Left colon (tissue), 2 donors: Measurements from ENCODE around the gene PROM1. TPM values are rescaled to one million over a fixed set of nuclear protein-coding genes. Genes with fewer than 3 reads are reported as not detected.

Experiments
- ATAC-seq: fragments of 200-7000 bp; cut with Tn5 transposase; one replicate; pipeline ENCODE4 v1.9.1; 2020; ENCODE audit warnings: mild to moderate bottlenecking, moderate library complexity
- DNase-seq, 2 donors: peaks; one replicate each; pipeline ENCODE4 v3.0.0-alpha.2; 2020
- intact Hi-C, 2 donors: fragments of 100-400 bp; cut with DNase I in 1 of 2; cut with micrococcal nuclease in 1 of 2; formaldehyde crosslinking; loops; one replicate each; pipeline versions ENCODE4 v1.11.2 to v1.14.0; 2022; cut with DNase I, micrococcal nuclease
- total RNA-seq, 2 donors: library from RNA; stranded (reverse); fragmentation: NEBNext Ultra II Directional; extraction: Animal tissue kit (Norgen Biotek cat#: 25700); gene quantifications; one replicate each; pipeline ENCODE4 v1.2.1, GENCODE V29; 2021
- donor health status: DM: no; HTN: no; CAD: no.
- donor health status: DM: yes; HTN: yes; CAD: no.

Gene PROM1
- total RNA-seq, 2 donors from 2014 or later: 84.1 to 121 TPM

DNA sequence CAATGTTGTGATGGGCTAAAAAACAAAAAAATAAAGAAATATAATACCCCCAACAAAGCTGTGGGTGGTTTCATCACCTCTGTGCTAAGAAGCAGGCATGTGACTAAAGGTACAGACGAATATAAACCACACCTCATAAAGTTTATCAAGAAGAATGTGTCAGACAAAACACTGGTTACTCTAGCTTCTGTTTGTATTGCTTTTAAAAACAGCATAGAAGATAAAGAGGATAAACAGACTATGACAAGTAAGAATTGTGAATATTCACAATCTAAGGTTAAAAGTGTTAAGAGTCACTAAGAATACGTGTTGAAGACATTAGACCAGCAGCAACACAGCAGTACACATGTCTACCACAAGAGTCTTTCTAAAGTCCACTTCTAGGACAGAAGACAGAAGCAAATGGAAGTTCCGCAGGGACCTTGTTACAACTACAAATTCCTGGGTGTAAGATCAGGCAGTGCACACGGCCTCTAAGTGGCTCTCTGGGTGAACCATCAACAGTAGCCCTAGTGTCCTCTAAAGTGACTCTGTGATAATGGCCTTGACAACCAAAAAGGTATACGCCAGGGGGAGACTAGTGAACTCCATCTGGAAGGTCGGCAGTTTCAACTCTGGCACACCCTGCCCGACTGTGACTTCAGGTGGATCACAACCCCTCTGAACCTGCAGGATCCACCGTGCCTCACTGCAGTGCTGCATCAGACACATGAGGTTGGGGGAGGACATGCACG is 112.6 kb downstream of the PROM1 start:
- ATAC-seq (no peak), DNase-seq (no peak)
- intact Hi-C loops: no loop called here

DNA sequence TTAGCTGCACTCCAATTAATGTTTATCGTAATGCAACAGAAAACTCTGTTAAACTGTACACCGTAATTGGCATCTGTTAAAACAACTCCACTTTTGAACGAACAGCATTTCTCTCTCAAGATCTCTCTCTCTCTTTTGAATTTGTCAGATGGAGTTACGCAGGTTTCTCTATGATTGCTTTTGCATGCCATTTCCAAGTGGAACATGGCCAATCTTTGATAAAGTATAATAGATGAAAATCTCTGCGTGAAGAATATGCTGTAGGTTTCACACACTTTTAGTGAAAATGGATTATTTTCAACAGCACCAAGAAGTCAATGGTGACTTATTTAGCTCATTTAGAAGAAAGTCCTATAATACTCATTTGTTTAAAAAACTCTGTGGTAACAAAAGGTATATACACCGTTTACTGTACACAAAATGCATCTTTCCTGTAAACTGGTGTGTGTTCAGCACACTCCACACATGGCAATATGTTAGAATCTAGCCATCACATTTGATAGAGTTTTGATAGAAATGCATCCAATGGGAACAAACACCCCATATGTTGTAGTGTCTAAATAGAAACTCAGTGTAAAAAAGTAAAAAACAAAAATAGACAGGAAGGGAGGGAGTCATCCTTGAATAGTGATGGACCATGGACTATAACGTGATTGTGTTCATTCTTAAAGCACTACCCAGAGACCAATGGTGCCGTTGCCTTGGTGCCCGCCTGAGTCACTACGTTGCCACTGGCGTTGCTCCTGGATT is 115.1 kb downstream of the PROM1 start:
- intact Hi-C loops: loop anchor here in 1 of 2 donors (10.0 kb wide), 1 partner anchor 164 kb away; no protein-coding TSS in a partner anchor
- no peak for DNase-seq
- no peak for ATAC-seq

DNA sequence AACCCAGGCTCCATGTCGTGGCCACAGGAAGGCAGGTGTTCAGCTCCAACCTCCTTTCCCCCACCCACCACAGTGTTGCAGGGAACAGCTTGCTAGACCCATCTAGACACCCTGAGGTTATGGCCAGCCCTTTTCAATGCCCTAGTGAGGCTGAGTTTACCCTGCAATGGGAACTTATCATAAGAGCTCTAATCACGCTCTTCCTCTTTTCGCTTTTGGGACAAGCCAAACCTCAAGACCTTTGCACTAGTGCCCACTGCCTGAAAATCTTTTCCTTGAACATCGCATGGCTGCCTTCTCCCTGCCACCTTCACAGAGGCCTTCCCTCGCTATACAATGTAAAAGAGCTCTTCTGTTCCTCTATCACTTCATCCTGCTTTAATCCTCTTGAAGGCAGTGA is 118.5 kb downstream of the PROM1 start:
- intact Hi-C loops: loop anchor here in 1 of 2 donors (10.0 kb wide), 1 partner anchor 161 kb away; no protein-coding TSS in a partner anchor
- DNase-seq: no peak
- ATAC-seq: no peak

DNA sequence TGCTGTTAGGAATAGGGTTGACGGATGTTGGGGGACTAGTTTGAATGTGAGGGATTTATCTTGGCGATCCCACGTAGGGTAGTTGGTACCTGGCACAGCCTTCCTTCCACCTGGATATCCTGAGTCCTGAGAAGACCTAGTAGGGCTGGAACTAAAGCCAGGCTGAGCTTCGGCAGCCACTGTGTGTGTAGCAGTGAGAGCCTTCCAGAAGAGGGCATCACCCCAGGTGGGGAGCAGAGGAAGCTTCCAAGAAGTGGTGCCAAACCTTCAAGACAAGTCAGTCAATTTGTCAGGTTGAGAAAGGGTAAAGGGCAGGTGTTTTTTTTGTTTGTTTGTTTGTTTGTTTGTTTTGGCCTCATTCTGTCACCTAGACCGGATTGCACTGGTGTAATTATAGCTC is 119.7 kb downstream of the PROM1 start:
- intact Hi-C loops: loop anchor here in 1 of 2 donors (10.0 kb wide), 1 partner anchor 159 kb away; no protein-coding TSS in a partner anchor
- ATAC-seq (peak; percentile 38), DNase-seq (no peak)

DNA sequence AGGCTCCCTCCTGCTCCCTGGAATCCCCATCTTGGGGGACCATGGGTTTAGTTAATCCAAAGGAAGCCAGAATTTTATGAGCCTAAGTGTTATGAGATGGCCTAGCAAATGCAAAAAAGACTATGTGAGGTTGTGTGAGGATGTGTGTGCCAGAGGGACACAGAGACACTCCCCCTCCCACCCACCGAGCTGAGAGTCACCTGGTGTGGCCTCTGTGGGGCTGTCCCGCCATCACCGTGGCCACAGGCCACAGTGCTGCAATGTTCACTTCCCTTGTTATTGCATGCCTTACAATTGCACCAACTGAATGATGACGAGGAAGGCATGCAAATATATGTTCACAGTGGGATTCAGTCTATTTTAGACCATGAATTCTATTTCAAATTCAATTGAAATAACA is 120.2 kb downstream of the PROM1 start:
- peak; percentile 50 for ATAC-seq
- intact Hi-C loops: loop anchor here in 1 of 2 donors (10.0 kb wide), 1 partner anchor 159 kb away; no protein-coding TSS in a partner anchor
- no peak for DNase-seq

DNA sequence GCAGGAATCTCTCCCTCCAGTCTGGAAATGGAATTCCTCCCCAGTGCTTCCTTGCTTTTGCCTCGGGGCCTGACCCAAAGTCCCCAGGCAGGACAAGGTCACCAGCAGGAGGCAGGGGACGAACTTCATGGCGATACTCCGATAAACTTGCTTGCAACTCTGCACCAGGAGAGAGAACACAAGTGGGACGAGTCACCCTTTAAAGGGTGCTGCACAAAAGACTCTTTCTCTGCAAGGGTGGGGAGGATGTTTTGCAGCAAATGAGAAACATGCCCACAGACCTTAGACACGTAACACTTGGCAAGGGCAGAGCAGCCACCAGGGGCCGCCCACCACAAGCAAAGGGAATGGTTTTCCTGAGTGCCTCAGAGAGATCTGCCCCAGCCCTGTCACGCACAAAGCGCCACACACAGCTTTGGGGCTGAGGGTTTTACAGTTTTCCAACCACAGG is 120.8 kb downstream of the PROM1 start, which contains the start of gene FGFBP2:
TSS of gene FGFBP2 (minus strand) at position 175 of the 451 bp plus-strand sequence. CDS start at position 129, 46 bp downstream.
- peak; percentile 93 for ATAC-seq
- intact Hi-C loops: loop anchor here in 1 of 2 donors (10.0 kb wide), 1 partner anchor 158 kb away; no protein-coding TSS in a partner anchor
- peak; percentile 49 to 79 for DNase-seq

DNA sequence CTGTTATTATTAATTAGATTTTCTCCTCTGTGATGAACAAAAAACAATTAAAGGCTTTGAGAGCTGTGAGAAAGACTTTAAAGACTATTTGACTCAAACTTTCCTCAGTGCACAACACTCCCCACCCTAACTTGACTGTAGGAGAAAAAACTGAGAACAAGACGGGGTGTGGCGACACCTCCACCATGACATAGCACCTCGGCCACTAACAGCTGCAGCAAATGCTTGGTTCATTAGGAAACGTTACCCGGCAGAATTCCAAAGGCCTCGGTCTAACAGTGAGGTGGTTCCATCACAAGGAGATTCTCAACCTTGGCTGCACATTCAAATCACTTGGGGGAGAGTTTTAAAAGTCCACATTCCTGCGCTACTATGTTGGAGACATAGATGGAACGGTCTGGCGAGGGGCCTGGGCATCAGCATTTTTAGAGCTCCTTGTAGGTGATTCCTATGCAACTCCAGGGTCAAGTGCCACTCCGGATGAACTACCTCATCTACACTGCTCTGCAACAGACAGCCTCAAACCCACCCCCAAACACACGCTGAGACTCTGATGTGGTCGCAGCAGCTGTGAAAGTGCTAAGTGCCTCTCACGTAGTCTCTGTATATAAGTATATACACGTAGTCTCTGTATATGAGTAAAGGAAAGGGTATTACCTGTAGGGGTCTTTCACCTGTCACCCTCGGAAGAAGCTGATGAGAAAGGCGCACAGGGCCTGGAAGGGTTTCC is 121.9 kb downstream of the PROM1 start:
- ATAC-seq (no peak), DNase-seq (no peak)
- intact Hi-C loops: loop anchor here in 1 of 2 donors (10.0 kb wide), 1 partner anchor 157 kb away; no protein-coding TSS in a partner anchor

DNA sequence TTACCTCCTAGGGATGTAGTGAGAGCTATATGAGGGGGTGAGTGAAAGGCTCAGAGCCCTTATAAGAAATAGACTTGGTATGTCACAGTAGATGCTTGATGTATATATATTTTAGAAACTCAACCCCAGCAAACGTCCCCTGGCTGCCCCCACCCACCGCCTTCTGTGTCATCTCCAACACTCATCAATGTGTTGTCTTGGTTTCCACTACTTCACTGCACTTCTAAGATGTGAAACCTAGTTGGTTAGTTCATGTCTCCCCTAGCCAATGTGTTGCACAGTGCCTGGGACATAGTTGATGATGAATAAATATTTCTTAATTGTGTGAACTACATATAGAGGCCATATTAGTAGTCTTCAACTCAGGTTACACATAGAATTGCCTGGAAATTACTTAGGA is 125.3 kb downstream of the PROM1 start:
- no peak for ATAC-seq

DNA sequence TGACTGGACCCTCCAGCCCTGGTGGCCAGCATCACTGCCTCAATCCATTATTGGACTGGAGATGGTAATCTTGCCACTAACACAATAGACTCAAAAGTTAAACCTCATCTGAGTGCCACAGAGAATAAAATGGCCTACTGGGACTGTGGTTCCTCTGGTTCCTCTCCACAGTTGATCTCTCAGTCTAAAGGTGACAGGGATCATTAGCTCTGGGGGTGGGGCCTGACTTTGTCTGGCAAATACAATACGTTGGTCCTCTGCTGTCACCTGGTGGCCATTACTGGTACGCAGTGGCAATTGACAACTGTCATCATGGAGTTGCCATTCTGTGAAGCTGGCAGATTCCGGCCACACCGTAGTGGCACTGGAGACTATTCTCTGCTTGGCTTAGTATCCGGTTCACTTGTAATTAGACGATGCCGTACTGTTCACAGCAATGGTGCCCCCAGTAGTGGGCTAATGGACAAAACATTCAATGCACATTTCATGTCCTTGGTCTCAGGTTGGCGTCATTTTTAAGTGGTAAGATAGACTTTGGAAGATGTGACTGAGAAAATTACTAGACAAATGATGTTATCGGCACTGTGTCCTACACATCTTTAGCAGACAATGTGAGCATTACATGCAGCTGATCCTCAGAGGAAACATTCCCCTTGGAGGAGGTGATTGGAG is 127.5 kb downstream of the PROM1 start:
- intact Hi-C loops: loop anchor here in 1 of 2 donors (5.0 to 10.0 kb wide), 3 partner anchors 72 to 482 kb away; no protein-coding TSS in a partner anchor
- peak; percentile 99 for ATAC-seq

More for the DNA sequence above, 125.3 kb downstream of the PROM1 start:
- intact Hi-C loops: loop anchor here in 1 of 2 donors (5.0 to 10.0 kb wide), 3 partner anchors 74 to 484 kb away; no protein-coding TSS in a partner anchor
- no peak for DNase-seq

DNA sequence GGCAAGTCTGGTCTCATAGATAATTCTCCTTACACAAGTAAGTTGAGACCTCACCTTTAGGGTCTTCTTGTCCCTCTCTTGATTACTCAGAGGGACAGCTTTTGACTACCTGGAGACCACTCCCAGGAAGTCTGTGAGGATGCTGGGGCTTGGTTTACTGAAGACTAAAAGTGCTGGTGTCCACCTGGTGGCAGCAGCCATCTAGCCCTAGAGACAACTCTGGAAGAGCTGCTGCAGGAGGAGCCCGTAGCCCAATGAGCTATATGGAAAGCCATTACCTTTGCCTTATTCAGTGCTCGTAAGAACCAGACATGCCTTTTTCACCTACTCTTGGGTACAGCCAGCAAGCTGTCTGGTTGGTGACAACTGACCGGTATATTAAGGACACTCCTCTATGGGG is 128.2 kb downstream of the PROM1 start:
- intact Hi-C loops: loop anchor here in 1 of 2 donors (5.0 to 10.0 kb wide), 3 partner anchors 71 to 481 kb away; no protein-coding TSS in a partner anchor
- ATAC-seq: peak; percentile 23
- DNase-seq: no peak

More for the DNA sequence above, 127.5 kb downstream of the PROM1 start:
- peak; percentile 86 to 95 for DNase-seq

DNA sequence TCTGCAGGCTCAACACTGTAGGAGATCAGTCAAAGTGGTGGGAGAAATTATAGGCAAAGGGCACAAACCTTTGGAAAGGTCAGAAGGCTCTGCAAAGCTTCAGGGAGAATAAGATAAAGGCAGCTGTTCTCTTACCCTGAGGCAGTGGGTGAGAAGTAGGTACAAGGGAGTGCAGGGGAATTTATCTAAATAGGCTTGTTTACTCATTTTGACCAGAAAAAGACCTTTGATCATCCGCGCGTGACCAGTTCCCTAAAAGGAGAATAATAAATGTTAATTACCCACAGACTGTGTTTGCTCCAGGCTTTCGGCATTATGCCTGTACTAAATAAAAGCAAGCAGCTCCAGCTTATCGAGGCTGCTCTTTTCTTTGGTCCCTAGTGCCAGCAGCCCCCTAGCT is 130.2 kb downstream of the PROM1 start:
- ATAC-seq (peak; percentile 16), DNase-seq (no peak)
- intact Hi-C loops: loop anchor here in 1 of 2 donors (10.0 kb wide), 2 partner anchors 69 to 479 kb away; no protein-coding TSS in a partner anchor

DNA sequence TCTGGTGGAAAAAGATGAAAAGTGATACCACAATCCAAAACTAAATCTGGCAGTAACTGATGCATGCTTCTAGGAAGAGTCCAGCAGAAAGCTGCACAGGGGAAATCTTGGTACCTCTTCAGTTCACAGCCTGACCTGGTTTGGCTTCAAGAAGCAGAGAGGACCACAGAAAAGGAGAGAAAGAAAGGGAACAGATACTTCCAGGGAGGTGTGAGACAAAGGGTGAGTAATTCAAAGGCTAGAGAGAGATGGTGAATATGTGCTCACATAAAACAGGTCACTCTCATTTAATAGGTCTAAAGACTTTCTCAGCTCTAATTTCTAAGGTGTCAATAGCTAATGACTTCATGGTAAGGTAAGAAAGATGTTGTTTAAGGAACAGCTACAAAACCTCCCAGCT is 132.0 kb downstream of the PROM1 start:
- no peak for ATAC-seq
- intact Hi-C loops: loop anchor here in 1 of 2 donors (10.0 kb wide), 2 partner anchors 67 to 477 kb away; no protein-coding TSS in a partner anchor
- no peak for DNase-seq

DNA sequence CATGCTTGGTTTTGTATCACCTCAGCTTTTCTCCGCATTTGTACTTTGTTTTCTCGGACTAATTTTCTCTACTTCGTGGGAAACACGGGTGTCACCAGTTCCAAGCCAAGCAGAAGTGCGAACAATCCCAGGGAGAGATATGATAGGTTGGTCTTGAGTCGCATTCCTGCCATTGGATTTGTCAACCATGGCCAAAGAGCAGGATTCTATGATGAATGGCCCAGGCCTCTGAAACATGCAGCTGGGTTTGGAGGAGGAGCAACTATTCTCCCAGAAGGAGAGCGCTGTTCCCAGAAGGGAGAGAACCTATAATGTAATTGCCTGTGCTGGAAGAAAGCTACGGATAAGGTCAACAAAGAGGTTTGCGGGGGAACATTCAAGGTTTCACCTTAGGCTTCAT is 135.0 kb downstream of the PROM1 start:
- no peak for ATAC-seq
- intact Hi-C loops: no loop called here
- no peak for DNase-seq

DNA sequence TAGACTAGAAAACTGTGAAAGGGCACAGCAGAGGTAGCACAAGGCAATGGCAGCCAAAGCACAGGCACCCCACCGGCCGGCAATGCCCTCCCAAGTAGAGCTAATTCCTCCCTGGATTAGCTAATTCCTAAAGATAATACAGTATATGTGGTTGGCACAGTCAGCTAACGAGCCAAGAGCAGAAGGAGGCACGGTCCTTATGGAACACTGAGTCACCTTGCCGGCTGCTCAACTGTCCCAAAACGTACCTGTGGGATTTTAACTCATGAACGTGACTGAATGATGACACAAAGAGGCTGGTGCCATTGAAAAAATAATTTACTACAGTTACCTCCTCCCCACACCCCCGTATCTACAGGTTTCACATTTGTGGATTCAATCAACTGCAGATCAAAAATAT is 136.1 kb downstream of the PROM1 start:
- DNase-seq (no peak), ATAC-seq (no peak)
- intact Hi-C loops: no loop called here

DNA sequence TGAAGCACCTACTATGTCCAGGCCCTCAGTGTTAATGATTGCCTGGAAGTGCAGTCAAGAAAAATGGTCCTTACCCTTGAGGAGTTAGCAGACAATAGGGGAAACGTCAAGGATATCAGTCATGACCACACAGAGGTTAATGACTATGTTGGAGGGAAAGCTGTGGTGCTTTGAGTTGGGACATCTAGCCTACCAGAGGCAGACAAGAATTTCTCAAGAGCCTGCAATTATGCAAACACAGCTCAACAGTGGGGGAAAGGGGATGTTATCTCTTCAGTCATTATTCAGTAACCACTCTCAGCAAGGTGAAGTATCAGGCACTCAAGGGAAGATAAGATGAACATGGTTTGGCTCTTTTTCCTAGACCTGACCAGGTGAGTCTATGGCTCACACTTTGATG is 138.3 kb downstream of the PROM1 start:
- intact Hi-C loops: no loop called here
- no peak for ATAC-seq
- no peak for DNase-seq

DNA sequence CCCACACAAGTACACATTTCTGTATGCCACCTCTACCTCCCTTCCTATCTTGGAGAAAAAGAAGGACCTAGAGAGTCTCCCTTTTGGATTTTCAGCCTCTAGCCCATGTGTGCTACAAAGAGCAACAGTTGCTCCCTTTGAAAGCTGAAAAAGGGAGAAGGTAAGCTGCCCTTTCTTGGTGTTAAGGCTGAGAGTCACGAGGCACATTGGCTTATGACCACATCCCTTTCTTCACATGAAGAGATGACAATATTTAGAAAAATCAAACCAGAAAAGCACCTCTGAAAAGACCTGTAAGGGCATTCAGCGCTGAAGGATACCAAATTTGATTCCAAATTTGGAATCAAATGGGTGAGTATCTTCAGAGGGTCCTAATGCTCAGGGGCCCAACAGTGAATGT is 138.9 kb downstream of the PROM1 start:
- ATAC-seq (no peak), DNase-seq (no peak)
- intact Hi-C loops: no loop called here

DNA sequence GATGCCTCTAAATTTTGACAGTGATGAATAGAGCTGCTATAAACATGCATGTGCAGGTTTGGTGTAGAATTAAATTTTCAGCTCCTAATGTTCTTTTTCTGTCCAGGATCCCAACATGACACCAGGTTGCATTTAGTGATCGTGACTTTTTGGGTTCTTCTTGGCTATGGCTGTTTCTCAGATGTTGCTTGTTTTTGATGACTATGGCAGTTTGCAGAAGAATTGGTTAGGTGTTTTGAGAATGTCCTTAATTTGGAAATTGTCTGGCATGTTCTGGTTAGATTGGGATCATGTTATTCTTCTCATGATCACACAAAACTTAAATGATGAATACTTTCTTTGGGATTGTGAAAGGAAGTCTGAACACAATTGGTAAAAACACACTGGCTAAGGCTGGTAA is 141.5 kb downstream of the PROM1 start:
- no peak for ATAC-seq
- DNase-seq: no peak
- intact Hi-C loops: no loop called here

DNA sequence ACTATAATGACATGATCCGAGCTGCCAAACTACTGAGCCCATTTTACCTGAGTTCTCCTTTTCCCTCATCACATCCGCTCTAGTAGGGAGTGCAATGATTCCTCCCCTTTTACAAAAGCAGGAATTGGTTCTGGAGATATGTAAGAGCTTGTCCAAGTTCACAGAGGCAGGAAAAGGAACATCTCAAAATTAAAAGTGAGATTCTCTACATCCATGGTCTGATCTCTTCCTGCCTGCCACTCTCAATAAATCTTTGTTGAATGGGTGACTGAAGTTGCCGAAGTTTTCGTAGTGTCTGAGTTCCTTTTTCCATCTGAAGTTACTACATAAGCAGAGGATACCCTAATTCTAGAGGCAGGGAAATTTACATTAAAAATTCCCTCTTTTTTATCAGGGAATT is 145.2 kb downstream of the PROM1 start, which contains the start of gene FGFBP1:
TSS of gene FGFBP1 (minus strand) at position 101 of the 400 bp plus-strand sequence. CDS start 2,108 bp downstream, outside the sequence.
- DNase-seq (no peak), ATAC-seq (no peak)
- intact Hi-C loops: no loop called here
